H1 (cell line): Measurements from ENCODE around the gene GAS6.
"Not testable (repeated sequence)": the region's sequence is repeated elsewhere in the genome, so short reads cannot be mapped to it uniquely, and the experiment has no call there.

Experiments
- BRCA1 ChIP-seq: IDR thresholded peaks from 2 replicates; pipeline ENCODE4 v1.6.1; 2012; ENCODE audit warnings: low read depth, low read length, improper control_type of control experiment
- CHD2 ChIP-seq: IDR thresholded peaks from 2 replicates; pipeline ENCODE4 v1.6.1; 2012; ENCODE audit warnings: low read length, improper control_type of control experiment
- CHD7 ChIP-seq: fragments of 300-600 bp; sonication (generic); IDR thresholded peaks from 2 replicates; pipeline ENCODE4 v1.7.1; 2012; ENCODE audit warnings: low read length, moderate library complexity, mild to moderate bottlenecking, inconsistent platforms; ENCODE audit not compliant: insufficient replicate concordance
- CTCF ChIP-seq, 3 experiments: IDR thresholded peaks; 1 replicate in 2 of 3; 2 replicates in 1 of 3; pipeline versions ENCODE4 v1.5.1 to v1.6.1; 2011; ENCODE audit warnings: low read length in 3 of 3, mild to moderate bottlenecking in 3 of 3, inconsistent platforms in 2 of 3, low read depth in 1 of 3, moderate library complexity in 1 of 3; ENCODE audit not compliant: insufficient read depth in 1 of 3; ENCODE audit errors: control extremely low read depth in 1 of 3
- EZH2 ChIP-seq: fragments of 200-600 bp; sonication (generic); IDR thresholded peaks from 2 replicates; pipeline ENCODE4 v1.7.1; 2012; ENCODE audit warnings: low read depth, mild to moderate bottlenecking, moderate library complexity, low read length, inconsistent platforms; ENCODE audit not compliant: severe bottlenecking
- GABPA ChIP-seq: IDR thresholded peaks from 2 replicates; pipeline ENCODE4 v1.6.1; 2011; ENCODE audit warnings: mild to moderate bottlenecking, low read length, moderate library complexity, borderline replicate concordance; ENCODE audit not compliant: insufficient read depth
- POLR2AphosphoS5 ChIP-seq: IDR thresholded peaks from 2 replicates; pipeline ENCODE4 v1.6.1; 2011; ENCODE audit warnings: low read depth, low read length
- RAD21 ChIP-seq, 2 experiments: IDR thresholded peaks in 1 of 2; conservative IDR thresholded peaks in 1 of 2; 2 replicates each; pipeline ENCODE4 v1.6.1; 2011; ENCODE audit warnings: low read depth in 2 of 2, low read length in 2 of 2, improper control_type of control experiment in 1 of 2, inconsistent platforms in 1 of 2, mild to moderate bottlenecking in 1 of 2, moderate library complexity in 1 of 2
- SIN3A ChIP-seq, 2 experiments: IDR thresholded peaks in 1 of 2; conservative IDR thresholded peaks in 1 of 2; 2 replicates each; pipeline ENCODE4 v1.6.1; 2011 to 2012; ENCODE audit warnings: low read length in 2 of 2, improper control_type of control experiment in 1 of 2, low read depth in 1 of 2, mild to moderate bottlenecking in 1 of 2
- SP1 ChIP-seq: IDR thresholded peaks from 2 replicates; pipeline ENCODE4 v1.6.1; 2011; ENCODE audit warnings: low read depth, low read length
- SP2 ChIP-seq: IDR thresholded peaks from 2 replicates; pipeline ENCODE4 v1.6.1; 2012; ENCODE audit warnings: mild to moderate bottlenecking, low read length, inconsistent platforms
- SUZ12 ChIP-seq: fragments of 200-600 bp; sonication (generic); IDR thresholded peaks from 2 replicates; pipeline ENCODE4 v1.6.1; 2012; ENCODE audit warnings: mild to moderate bottlenecking, inconsistent platforms, low read length, moderate library complexity, mixed read lengths

- TF ChIP-seq RAD21 (IDR thresholded peaks at IDR 0.05 in 1 of 2, conservative IDR thresholded peaks at IDR 0.05 in 1 of 2; ENCODE audit: low read depth in 2 of 2, low read length in 2 of 2); CTCF (IDR thresholded peaks at IDR 0.05; ENCODE audit: control extremely low read depth in 1 of 3, insufficient read depth in 1 of 3, low read depth in 1 of 3, low read length in 3 of 3); BRCA1; POLR2AphosphoS5; GABPA; SIN3A (conservative IDR thresholded peaks at IDR 0.05 in 1 of 2, IDR thresholded peaks at IDR 0.05 in 1 of 2; ENCODE audit: low read depth in 1 of 2, low read length in 2 of 2); SP2; SP1; CHD7; SUZ12; CHD2; EZH2: not testable (repeated sequence)
These were observed 33.4 kb downstream of the GAS6 start for GRCh38 chr13:113830426-113830950.
